H1 (cell line): ENCODE measurements around the gene TMEM196.

Source experiments
- BCL11A ChIP-seq, 2 experiments: IDR thresholded peaks; one replicate each; pipeline ENCODE4 v1.6.1; 2011; ENCODE audit warnings: low read depth in 2 of 2, low read length in 2 of 2, mild to moderate bottlenecking in 2 of 2
- CTCF ChIP-seq, 3 experiments: IDR thresholded peaks; 1 replicate in 2 of 3; 2 replicates in 1 of 3; pipeline versions ENCODE4 v1.5.1 to v1.6.1; 2011; ENCODE audit warnings: low read length in 3 of 3, mild to moderate bottlenecking in 3 of 3, inconsistent platforms in 2 of 3, low read depth in 1 of 3, moderate library complexity in 1 of 3; ENCODE audit not compliant: insufficient read depth in 1 of 3; ENCODE audit errors: control extremely low read depth in 1 of 3
- EP300 ChIP-seq, 2 experiments: IDR thresholded peaks; 1 replicate in 1 of 2; 2 replicates in 1 of 2; pipeline ENCODE4 v1.6.1; 2011 to 2012; ENCODE audit warnings: low read depth in 2 of 2, low read length in 2 of 2, mild to moderate bottlenecking in 2 of 2, borderline replicate concordance in 1 of 2, inconsistent platforms in 1 of 2, moderate library complexity in 1 of 2
- EZH2 ChIP-seq: fragments of 200-600 bp; sonication (generic); IDR thresholded peaks from 2 replicates; pipeline ENCODE4 v1.7.1; 2012; ENCODE audit warnings: low read depth, mild to moderate bottlenecking, moderate library complexity, low read length, inconsistent platforms; ENCODE audit not compliant: severe bottlenecking
- POLR2AphosphoS5 ChIP-seq: IDR thresholded peaks from 2 replicates; pipeline ENCODE4 v1.6.1; 2011; ENCODE audit warnings: low read depth, low read length

GRCh38 chr7:19775578-19775977, 2.2 kb upstream of the TMEM196 start:
- TF ChIP-seq BCL11A (IDR thresholded peaks at IDR 0.05; ENCODE audit: low read depth in 2 of 2, low read length in 2 of 2) (no peak), EZH2 (no peak), POLR2AphosphoS5 (no peak), EP300 (IDR thresholded peaks at IDR 0.05; ENCODE audit: borderline replicate concordance in 1 of 2, low read depth in 2 of 2, low read length in 2 of 2) (no peak), CTCF (IDR thresholded peaks at IDR 0.05; ENCODE audit: control extremely low read depth in 1 of 3, insufficient read depth in 1 of 3, low read depth in 1 of 3, low read length in 3 of 3) (no peak)
